ENCODE results near the gene HOXA3. TPM values are rescaled to one million over a fixed set of nuclear protein-coding genes. Genes with fewer than 3 reads are reported as not detected.

HOXA3 gene
- total RNA-seq, 3 donors from 2014 or later = 4.5 to 6.4 (median 4.6) TPM

- DNase-seq (ENCODE audit: low spot score in 2 of 2) = no peak
- Histone ChIP-seq H3K27ac (no peak overlapping the region), H3K27me3 (no peaks in the 10 kb centered on the region), H3K9me3 (no peaks in the 10 kb centered on the region), H3K36me3 (no peaks in the 10 kb centered on the region), H3K4me3 (no peak overlapping the region), H3K4me1 (no peaks in the 10 kb centered on the region)
- intact Hi-C loops (cut with DNase I; ENCODE audit: low total_unique reads) = no loop called here
- TF ChIP-seq POLR2AphosphoS5 (IDR thresholded peaks at IDR 0.05) (no peak), CTCF (IDR thresholded peaks at IDR 0.05) (no peak), POLR2A (IDR thresholded peaks at IDR 0.05) (no peak)
Observed at GRCh38 chr7:27071622-27072390, 80.6 kb downstream of the HOXA3 start.

- DNase-seq (ENCODE audit: low spot score in 2 of 2) = no peak
- Histone ChIP-seq H3K27me3 (no peaks in the 10 kb centered on the region), H3K4me3 (no peak overlapping the region), H3K4me1 (no peaks in the 10 kb centered on the region), H3K27ac (no peak overlapping the region), H3K9me3 (no peaks in the 10 kb centered on the region), H3K36me3 (no peaks in the 10 kb centered on the region)
- intact Hi-C loops (cut with DNase I; ENCODE audit: low total_unique reads) = no loop called here
- TF ChIP-seq CTCF (IDR thresholded peaks at IDR 0.05) (no peak), POLR2AphosphoS5 (IDR thresholded peaks at IDR 0.05) (no peak), POLR2A (IDR thresholded peaks at IDR 0.05) (no peak)
Observed at GRCh38 chr7:27068259-27068658, 84.1 kb downstream of the HOXA3 start.

GRCh38 chr7:27066148-27066547 is 86.2 kb downstream of the HOXA3 start:
- no peak for DNase-seq (ENCODE audit: low spot score in 2 of 2)

GRCh38 chr7:27065709-27066108 is 86.7 kb downstream of the HOXA3 start:
- Histone ChIP-seq H3K27me3 (no peaks in the 10 kb centered on the region), H3K36me3 (no peaks in the 10 kb centered on the region), H3K27ac (no peak overlapping the region), H3K4me1 (no peaks in the 10 kb centered on the region), H3K4me3 (no peak overlapping the region), H3K9me3 (no peaks in the 10 kb centered on the region)
- DNase-seq (ENCODE audit: low spot score in 2 of 2) = no peak
- no peak for TF ChIP-seq POLR2AphosphoS5 (IDR thresholded peaks at IDR 0.05)
- TF ChIP-seq CTCF (IDR thresholded peaks at IDR 0.05) = no peak
- TF ChIP-seq POLR2A (IDR thresholded peaks at IDR 0.05) = no peak
- intact Hi-C loops (cut with DNase I; ENCODE audit: low total_unique reads) = no loop called here

More at GRCh38 chr7:27066148-27066547, 86.2 kb downstream of the HOXA3 start:
- H3K9me3 ChIP-seq = no peaks in the 10 kb centered on the region
- intact Hi-C loops (cut with DNase I; ENCODE audit: low total_unique reads) = no loop called here
- no peak overlapping the region for H3K27ac ChIP-seq
- H3K36me3 ChIP-seq = no peaks in the 10 kb centered on the region
- H3K27me3 ChIP-seq = no peaks in the 10 kb centered on the region
- H3K4me3 ChIP-seq = no peak overlapping the region
- H3K4me1 ChIP-seq = no peaks in the 10 kb centered on the region
- TF ChIP-seq POLR2AphosphoS5 (IDR thresholded peaks at IDR 0.05) (no peak), CTCF (IDR thresholded peaks at IDR 0.05) (no peak), POLR2A (IDR thresholded peaks at IDR 0.05) (no peak)

- H3K9me3 ChIP-seq = no peaks in the 10 kb centered on the region
- intact Hi-C loops (cut with DNase I; ENCODE audit: low total_unique reads) = no loop called here
- no peak overlapping the region for H3K4me3 ChIP-seq
- no peak overlapping the region for H3K27ac ChIP-seq
- H3K36me3 ChIP-seq = no peaks in the 10 kb centered on the region
- DNase-seq (ENCODE audit: low spot score in 2 of 2) = no peak
- H3K4me1 ChIP-seq = no peaks in the 10 kb centered on the region
- no peaks in the 10 kb centered on the region for H3K27me3 ChIP-seq
- TF ChIP-seq POLR2A (IDR thresholded peaks at IDR 0.05) (no peak), POLR2AphosphoS5 (IDR thresholded peaks at IDR 0.05) (no peak), CTCF (IDR thresholded peaks at IDR 0.05) (no peak)
Observed at GRCh38 chr7:27064661-27065060, 87.7 kb downstream of the HOXA3 start.

All from breast epithelium (tissue), 4 donors.